GM12878 (cell line): Measurements from ENCODE around the gene CCDC57.

Experiments used
- POLR2AphosphoS2 ChIP-seq: IDR thresholded peaks from 2 replicates; pipeline ENCODE4 v1.6.1; 2011; ENCODE audit warnings: low read depth, mild to moderate bottlenecking, low read length, improper control_type of control experiment, moderate library complexity
- SIN3A ChIP-seq: IDR thresholded peaks from 2 replicates; pipeline ENCODE4 v1.6.1; 2012; ENCODE audit warnings: low read depth, low read length, improper control_type of control experiment
- ZBTB4 ChIP-seq: fragments of 450-650 bp; formaldehyde crosslinking; IDR thresholded peaks from 2 replicates; pipeline ENCODE4 v1.4.0; 2022; ENCODE audit warnings: mild to moderate bottlenecking, moderate library complexity
- ZNF217 ChIP-seq: fragments of 450-650 bp; IDR thresholded peaks from 2 replicates; pipeline ENCODE4 v1.6.1; 2017; ENCODE audit warnings: antibody characterized with exemption, mild to moderate bottlenecking

GRCh38 chr17:82256242-82256885 is 43.7 kb upstream of the CCDC57 start:
- TF ChIP-seq ZNF217 (no peak), SIN3A (no peak), POLR2AphosphoS2 (no peak), ZBTB4 (CRISPR knock-in tag) (no peak)
